Measurements from ENCODE around the gene SMIM11.
"Not testable (repeated sequence)": the region's sequence is repeated elsewhere in the genome, so short reads cannot be mapped to it uniquely, and the experiment has no call there.

SMIM11 gene

GRCh38 chr21:34427339-34427738 is 52.0 kb downstream of the SMIM11 start:
- DNase-seq: not testable (repeated sequence)

- DNase-seq: not testable (repeated sequence)
These were observed 53.1 kb downstream of the SMIM11 start for GRCh38 chr21:34428441-34428840.

GRCh38 chr21:34429710-34430109 is 54.4 kb downstream of the SMIM11 start:
- not testable (repeated sequence) for DNase-seq

Data from NCI-H774 (cell line).